ENCODE measurements around the gene AMELX.

The AMELX gene

GRCh38 chrX:11328134-11328533 is 34.9 kb downstream of the AMELX start:
- no peak for TF ChIP-seq CTCF (conservative IDR thresholded peaks at IDR 0.05; ENCODE audit: low read depth, low read length)
- H3K4me3 ChIP-seq (ENCODE audit: low read length), result no peak overlapping the region

GRCh38 chrX:11329021-11329420 is 35.8 kb downstream of the AMELX start:
- peak; percentile 61 for DNase-seq (ENCODE audit: low read depth)
- no peak overlapping the region for H3K4me3 ChIP-seq (ENCODE audit: low read length)
- TF ChIP-seq CTCF (conservative IDR thresholded peaks at IDR 0.05; ENCODE audit: low read depth, low read length), result no peak

More at GRCh38 chrX:11328134-11328533, 34.9 kb downstream of the AMELX start:
- no peak for DNase-seq (ENCODE audit: low read depth)

- no peak for TF ChIP-seq CTCF (conservative IDR thresholded peaks at IDR 0.05; ENCODE audit: low read depth, low read length)
- no peak for DNase-seq (ENCODE audit: low read depth)
- H3K4me3 ChIP-seq (ENCODE audit: low read length), result no peak overlapping the region
Measured at GRCh38 chrX:11331788-11332187, 38.6 kb downstream of the AMELX start.

- no peak overlapping the region for H3K4me3 ChIP-seq (ENCODE audit: low read length)
- no peak for TF ChIP-seq CTCF (conservative IDR thresholded peaks at IDR 0.05; ENCODE audit: low read depth, low read length)
- no peak for DNase-seq (ENCODE audit: low read depth)
Measured at GRCh38 chrX:11334165-11334564, 41.0 kb downstream of the AMELX start.

GRCh38 chrX:11336201-11336600 is 43.0 kb downstream of the AMELX start:
- no peak for DNase-seq (ENCODE audit: low read depth)
- H3K4me3 ChIP-seq (ENCODE audit: low read length), result no peak overlapping the region
- no peak for TF ChIP-seq CTCF (conservative IDR thresholded peaks at IDR 0.05; ENCODE audit: low read depth, low read length)

GRCh38 chrX:11337292-11338009 is 44.2 kb downstream of the AMELX start:
- no peak for TF ChIP-seq CTCF (conservative IDR thresholded peaks at IDR 0.05; ENCODE audit: low read depth, low read length)
- no peak for DNase-seq (ENCODE audit: low read depth)
- H3K4me3 ChIP-seq (ENCODE audit: low read length), result no peak overlapping the region
